Stimulated activated CD8-positive, alpha-beta memory T cell treated with anti-CD3 and anti-CD28 coated beads, Interleukin-12 subunit alpha, Interleukin-12 subunit beta, amount 100 ng/mL, for 24 hours (primary cell): ENCODE results near the gene SH2D1B.
"Not testable (repeated sequence)": the region's sequence is repeated elsewhere in the genome, so short reads cannot be mapped to it uniquely, and the experiment has no call there.

Source experiments
- DNase-seq: peaks from one replicate; pipeline ENCODE4 v3.0.0-alpha.2; 2020; ENCODE audit errors: extremely low read depth

SH2D1B gene

GRCh38 chr1:162361349-162361748 lies 50.6 kb downstream of the SH2D1B start:
- no peak for DNase-seq

GRCh38 chr1:162360874-162361260 lies 51.1 kb downstream of the SH2D1B start:
- DNase-seq: no peak

GRCh38 chr1:162360237-162360873 lies 51.6 kb downstream of the SH2D1B start:
- no peak for DNase-seq

- no peak for DNase-seq
These were observed 52.3 kb downstream of the SH2D1B start for GRCh38 chr1:162359523-162360236.

GRCh38 chr1:162358928-162359327 lies 53.0 kb downstream of the SH2D1B start:
- no peak for DNase-seq

- DNase-seq: no peak
These were observed 54.2 kb downstream of the SH2D1B start for GRCh38 chr1:162357681-162358266.

- no peak for DNase-seq
These were observed 58.2 kb downstream of the SH2D1B start for GRCh38 chr1:162353702-162354101.

GRCh38 chr1:162353078-162353477 lies 58.9 kb downstream of the SH2D1B start:
- DNase-seq: no peak

- DNase-seq: not testable (repeated sequence)
These were observed 60.1 kb downstream of the SH2D1B start for GRCh38 chr1:162351874-162352273.

GRCh38 chr1:162351246-162351842 lies 60.6 kb downstream of the SH2D1B start:
- no peak for DNase-seq

- no peak for DNase-seq
These were observed 62.2 kb downstream of the SH2D1B start for GRCh38 chr1:162349635-162350330.

GRCh38 chr1:162347281-162347680 lies 64.7 kb downstream of the SH2D1B start:
- no peak for DNase-seq
